Osteoblast (primary cell): ENCODE results near the gene AAMP. TPM values are rescaled to one million over a fixed set of nuclear protein-coding genes. Genes with fewer than 3 reads are reported as not detected.
A peak's percentile ranks its signal among the peaks of the same experiment; 100 is the strongest.

Experiments
- DNase-seq: peaks from one replicate; pipeline ENCODE4 v3.0.0; 2011; ENCODE audit warnings: low spot score, mixed read lengths; ENCODE audit not compliant: insufficient read length; ENCODE audit errors: missing footprints
- H2AFZ ChIP-seq: 2 replicates; pipeline ENCODE4 v1.6.0; 2011; ENCODE audit warnings: mild to moderate bottlenecking, low read length
- H3K27ac ChIP-seq: 2 replicates; pipeline ENCODE4 v1.5.1; 2011; ENCODE audit warnings: mild to moderate bottlenecking, low read depth, low read length, moderate library complexity
- H3K27me3 ChIP-seq: 2 replicates; pipeline ENCODE4 v1.6.0; 2012; ENCODE audit warnings: mild to moderate bottlenecking, control low read depth, inconsistent platforms, low read length, moderate library complexity; ENCODE audit not compliant: insufficient read depth
- H3K36me3 ChIP-seq: 2 replicates; pipeline ENCODE4 v1.5.1; 2011; ENCODE audit warnings: mild to moderate bottlenecking, low read length, control low read depth, moderate library complexity; ENCODE audit not compliant: insufficient read depth
- H3K4me1 ChIP-seq: 2 replicates; pipeline ENCODE4 v1.5.1; 2011; ENCODE audit warnings: mild to moderate bottlenecking, low read length, control low read depth, moderate library complexity; ENCODE audit not compliant: insufficient read depth
- H3K4me2 ChIP-seq: 2 replicates; pipeline ENCODE4 v1.6.0; 2011; ENCODE audit warnings: mild to moderate bottlenecking, low read length; ENCODE audit not compliant: insufficient read depth
- H3K4me3 ChIP-seq: fragments of 200-600 bp; sonication (generic); 3 replicates; pipeline ENCODE4 v1.5.1; 2012; ENCODE audit warnings: mild to moderate bottlenecking, low read length, inconsistent platforms; ENCODE audit not compliant: insufficient read depth
- H3K79me2 ChIP-seq: 2 replicates; pipeline ENCODE4 v1.6.0; 2012; ENCODE audit warnings: mild to moderate bottlenecking, low read length, control low read depth, inconsistent platforms; ENCODE audit not compliant: insufficient read depth
- H3K9me3 ChIP-seq: 2 replicates; pipeline ENCODE4 v1.5.1; 2011; ENCODE audit warnings: low read depth, low read length, control low read depth
- H4K20me1 ChIP-seq: 2 replicates; pipeline ENCODE4 v1.6.0; 2012; ENCODE audit warnings: mild to moderate bottlenecking, low read length, control low read depth; ENCODE audit not compliant: insufficient read depth
- CTCF ChIP-seq: IDR thresholded peaks from 2 replicates; pipeline ENCODE4 v1.5.1; 2011; ENCODE audit warnings: mild to moderate bottlenecking, low read depth, low read length, moderate library complexity; ENCODE audit errors: extremely low read depth
- total RNA-seq: library from RNA; depleted of rRNA; stranded (reverse); fragments of >200 nt; gene quantifications from 2 replicates; pipeline ENCODE4 v1.2.3, GENCODE V29; 2012

The AAMP gene
- total RNA-seq, 1 donor: 97.0 TPM

- Histone ChIP-seq H3K4me3 (no peak overlapping the region), H3K4me2 (no peak overlapping the region), H3K79me2 (no peaks in the 10 kb centered on the region), H4K20me1 (no peaks in the 10 kb centered on the region), H3K27ac (no peak overlapping the region), H3K9me3 (no peaks in the 10 kb centered on the region), H2AFZ (no peak overlapping the region), H3K4me1 (peaks cover 6% of the 10 kb centered on the region), H3K27me3 (no peaks in the 10 kb centered on the region), H3K36me3 (no peaks in the 10 kb centered on the region)
- peak; percentile 81 for DNase-seq
- TF ChIP-seq CTCF: peak; percentile 95
These were observed 31.4 kb upstream of the AAMP start for GRCh38 chr2:218301176-218301819.

GRCh38 chr2:218300141-218300540 is 30.2 kb upstream of the AAMP start:
- Histone ChIP-seq H3K27me3 (no peaks in the 10 kb centered on the region), H2AFZ (no peak overlapping the region), H3K4me2 (no peak overlapping the region), H3K9me3 (no peaks in the 10 kb centered on the region), H3K79me2 (no peaks in the 10 kb centered on the region), H3K27ac (no peak overlapping the region), H3K36me3 (no peaks in the 10 kb centered on the region), H3K4me3 (no peak overlapping the region), H3K4me1 (peaks cover 6% of the 10 kb centered on the region), H4K20me1 (no peaks in the 10 kb centered on the region)
- TF ChIP-seq CTCF: no peak
- DNase-seq: no peak

- H3K4me2 ChIP-seq: peak overlapping the region; percentile 7
- no peak overlapping the region for H3K4me3 ChIP-seq
- peaks cover 6% of the 10 kb centered on the region for H3K4me1 ChIP-seq
- no peaks in the 10 kb centered on the region for H3K27me3 ChIP-seq
- peak overlapping the region; percentile 12 for H2AFZ ChIP-seq
- H3K9me3 ChIP-seq: no peaks in the 10 kb centered on the region
- H4K20me1 ChIP-seq: no peaks in the 10 kb centered on the region
- H3K36me3 ChIP-seq: no peaks in the 10 kb centered on the region
- peak; percentile 64 for DNase-seq
- H3K27ac ChIP-seq: no peak overlapping the region
- no peaks in the 10 kb centered on the region for H3K79me2 ChIP-seq
- no peak for TF ChIP-seq CTCF
These were observed 28.5 kb upstream of the AAMP start for GRCh38 chr2:218298314-218298875.

GRCh38 chr2:218296847-218297246 is 26.9 kb upstream of the AAMP start:
- DNase-seq: no peak
- no peak overlapping the region for H3K4me3 ChIP-seq
- peaks cover 12% of the 10 kb centered on the region for H3K4me1 ChIP-seq
- H3K36me3 ChIP-seq: no peaks in the 10 kb centered on the region
- H4K20me1 ChIP-seq: no peaks in the 10 kb centered on the region
- no peaks in the 10 kb centered on the region for H3K27me3 ChIP-seq
- peak; percentile 4 for TF ChIP-seq CTCF
- H3K79me2 ChIP-seq: peaks cover 8% of the 10 kb centered on the region
- H3K9me3 ChIP-seq: no peaks in the 10 kb centered on the region
- H3K4me2 ChIP-seq: no peak overlapping the region
- H2AFZ ChIP-seq: no peak overlapping the region
- peak overlapping the region; percentile 36 for H3K27ac ChIP-seq
